Colonic mucosa (tissue), 4 donors: ENCODE measurements around the gene PDRG1. TPM values are rescaled to one million over a fixed set of nuclear protein-coding genes. Genes with fewer than 3 reads are reported as not detected.
"Not testable (repeated sequence)": the region's sequence is repeated elsewhere in the genome, so short reads cannot be mapped to it uniquely, and the experiment has no call there.

Source experiments
- DNase-seq: peaks from one replicate; pipeline ENCODE4 v3.0.0-alpha.2; 2020
- H3K27ac ChIP-seq: fragments of 200-600 bp; one replicate; pipeline ENCODE4 v1.8.0; 2021
- H3K27me3 ChIP-seq: fragments of 200-600 bp; one replicate; pipeline ENCODE4 v1.8.0; 2021
- H3K36me3 ChIP-seq: fragments of 200-600 bp; one replicate; pipeline ENCODE4 v1.8.0; 2021
- H3K4me1 ChIP-seq: fragments of 200-600 bp; one replicate; pipeline ENCODE4 v1.8.0; 2021; ENCODE audit warnings: mild to moderate bottlenecking
- H3K4me3 ChIP-seq: fragments of 200-600 bp; one replicate; pipeline ENCODE4 v1.8.0; 2021
- H3K9ac ChIP-seq, 2 donors: one replicate each; pipeline ENCODE4 v1.7.0; 2013; ENCODE audit warnings: control low read depth in 2 of 2, low read depth in 2 of 2, low read length in 2 of 2
- H3K9me3 ChIP-seq: fragments of 200-600 bp; one replicate; pipeline ENCODE4 v1.8.0; 2021
- intact Hi-C: fragments of 100-400 bp; cut with DNase I; formaldehyde crosslinking; loops from one replicate; pipeline ENCODE4 v1.14.1; 2022
- total RNA-seq, 2 donors: library from RNA; stranded (reverse); fragmentation: NEBNext Ultra II Directional in 1 of 2; extraction: Animal tissue kit (Norgen Biotek cat#: 25700) in 1 of 2; gene quantifications; one replicate each; pipeline ENCODE4 v1.2.1, GENCODE V29; 2021
- TF ChIP-seq, protein P1 (sequence below): fragments of 200-600 bp; IDR thresholded peaks from one replicate; pipeline ENCODE4 v1.8.0; 2022; ENCODE audit warnings: antibody characterized with exemption, mild to moderate bottlenecking
- donor health status: healthy.
- donor health status: DM: no; HTN: no; CAD: no.
- donor health status: DM: no; HTN: no; CAD: no.

The PDRG1 gene
- total RNA-seq, 2 donors from 2014 or later, result 9.9 to 14.6 TPM

GRCh38 chr20:31934968-31935764 lies 16.7 kb downstream of the PDRG1 start:
- intact Hi-C loops, result no loop called here
- H3K9me3 ChIP-seq, result no peaks in the 10 kb centered on the region
- TF ChIP-seq, protein P1, sequence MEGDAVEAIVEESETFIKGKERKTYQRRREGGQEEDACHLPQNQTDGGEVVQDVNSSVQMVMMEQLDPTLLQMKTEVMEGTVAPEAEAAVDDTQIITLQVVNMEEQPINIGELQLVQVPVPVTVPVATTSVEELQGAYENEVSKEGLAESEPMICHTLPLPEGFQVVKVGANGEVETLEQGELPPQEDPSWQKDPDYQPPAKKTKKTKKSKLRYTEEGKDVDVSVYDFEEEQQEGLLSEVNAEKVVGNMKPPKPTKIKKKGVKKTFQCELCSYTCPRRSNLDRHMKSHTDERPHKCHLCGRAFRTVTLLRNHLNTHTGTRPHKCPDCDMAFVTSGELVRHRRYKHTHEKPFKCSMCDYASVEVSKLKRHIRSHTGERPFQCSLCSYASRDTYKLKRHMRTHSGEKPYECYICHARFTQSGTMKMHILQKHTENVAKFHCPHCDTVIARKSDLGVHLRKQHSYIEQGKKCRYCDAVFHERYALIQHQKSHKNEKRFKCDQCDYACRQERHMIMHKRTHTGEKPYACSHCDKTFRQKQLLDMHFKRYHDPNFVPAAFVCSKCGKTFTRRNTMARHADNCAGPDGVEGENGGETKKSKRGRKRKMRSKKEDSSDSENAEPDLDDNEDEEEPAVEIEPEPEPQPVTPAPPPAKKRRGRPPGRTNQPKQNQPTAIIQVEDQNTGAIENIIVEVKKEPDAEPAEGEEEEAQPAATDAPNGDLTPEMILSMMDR, result no peak
- H3K4me1 ChIP-seq, result no peaks in the 10 kb centered on the region
- H3K9ac ChIP-seq, result no peak overlapping the region
- no peak for DNase-seq
- no peaks in the 10 kb centered on the region for H3K36me3 ChIP-seq
- no peak overlapping the region for H3K27ac ChIP-seq
- no peak overlapping the region for H3K4me3 ChIP-seq
- no peaks in the 10 kb centered on the region for H3K27me3 ChIP-seq

DNA sequence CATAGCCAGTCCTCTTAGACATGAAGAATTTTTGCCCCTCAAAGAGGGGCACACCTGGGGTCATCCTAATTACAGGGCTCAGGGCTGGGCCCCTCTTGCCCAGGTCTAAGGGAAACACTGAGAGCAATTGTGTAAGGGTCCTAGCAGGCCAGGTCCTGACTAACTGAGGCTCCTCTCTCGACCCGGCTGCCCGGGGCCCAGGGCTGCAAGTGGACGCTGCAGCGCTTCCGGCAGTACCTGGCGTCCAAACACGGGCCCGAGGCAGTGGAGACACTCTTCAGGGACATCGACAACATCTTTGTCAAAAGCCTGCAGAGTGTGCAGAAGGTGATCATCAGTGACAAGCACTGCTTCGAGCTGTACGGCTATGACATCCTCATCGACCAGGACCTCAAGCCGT lies 17.4 kb downstream of the PDRG1 start:
- intact Hi-C loops, result no loop called here
- H3K9me3 ChIP-seq, result no peaks in the 10 kb centered on the region
- DNase-seq, result no peak
- no peak overlapping the region for H3K9ac ChIP-seq
- no peak overlapping the region for H3K27ac ChIP-seq
- H3K27me3 ChIP-seq, result no peaks in the 10 kb centered on the region
- no peak overlapping the region for H3K4me3 ChIP-seq
- no peaks in the 10 kb centered on the region for H3K4me1 ChIP-seq
- TF ChIP-seq, protein P1, result no peak
- H3K36me3 ChIP-seq, result no peaks in the 10 kb centered on the region

- Histone ChIP-seq H3K9ac (no peak overlapping the region), H3K27ac (no peak overlapping the region), H3K4me3 (no peak overlapping the region), H3K9me3 (no peaks in the 10 kb centered on the region), H3K27me3 (no peaks in the 10 kb centered on the region), H3K36me3 (no peaks in the 10 kb centered on the region), H3K4me1 (no peaks in the 10 kb centered on the region)
- DNase-seq, result no peak
- intact Hi-C loops, result no loop called here
- TF ChIP-seq, protein P1, result no peak
Observed at GRCh38 chr20:31933698-31934097, 18.1 kb downstream of the PDRG1 start.

DNA sequence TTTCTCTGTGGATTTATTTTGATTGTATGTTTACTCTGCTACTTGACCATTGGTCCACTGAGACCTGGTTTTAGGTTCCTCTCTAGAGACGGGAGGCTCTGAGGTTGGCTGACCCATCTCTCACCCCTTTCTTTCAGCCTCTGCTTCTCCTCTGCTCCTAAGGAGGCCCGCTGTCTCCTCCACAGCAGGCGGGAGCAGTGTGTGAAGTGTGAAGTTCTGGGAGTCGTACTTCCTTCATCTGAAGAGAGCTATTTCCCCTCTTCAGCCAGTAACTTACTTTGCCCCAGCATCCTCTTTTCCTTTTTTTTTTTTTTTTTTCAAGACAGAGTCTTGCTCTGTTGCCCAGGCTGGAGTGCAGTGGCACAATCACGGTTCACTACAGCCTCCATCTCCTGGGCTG lies 21.1 kb downstream of the PDRG1 start:
- Histone ChIP-seq H3K9me3 (no peaks in the 10 kb centered on the region), H3K27ac (no peak overlapping the region), H3K27me3 (no peaks in the 10 kb centered on the region), H3K36me3 (no peaks in the 10 kb centered on the region), H3K9ac (no peak overlapping the region), H3K4me1 (no peaks in the 10 kb centered on the region), H3K4me3 (no peak overlapping the region)
- no peak for DNase-seq
- TF ChIP-seq, protein P1, result no peak
- intact Hi-C loops, result no loop called here

DNA sequence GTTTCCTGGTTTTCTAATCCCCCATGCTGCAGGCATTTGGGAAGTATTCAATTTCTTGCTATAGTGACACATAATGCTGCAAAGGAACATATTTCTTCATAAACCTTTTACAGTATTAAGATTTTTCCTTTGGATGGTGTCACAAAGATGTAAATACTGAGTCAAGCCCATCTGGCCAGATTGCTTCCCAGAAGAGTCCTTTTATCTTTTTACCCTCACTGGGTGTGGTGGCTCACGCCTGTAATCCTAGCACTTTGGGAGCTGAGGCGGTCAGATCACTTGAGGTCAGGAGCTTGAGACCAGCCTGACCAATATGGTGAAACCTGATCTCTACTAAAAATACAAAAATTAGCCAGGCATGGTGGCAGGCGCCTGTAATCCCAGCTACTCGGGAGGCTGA lies 22.2 kb downstream of the PDRG1 start:
- H3K36me3 ChIP-seq, intact Hi-C loops, H3K9me3 ChIP-seq, H3K9ac ChIP-seq, H3K27ac ChIP-seq, H3K4me1 ChIP-seq, DNase-seq, H3K27me3 ChIP-seq, H3K4me3 ChIP-seq: not testable (repeated sequence)

DNA sequence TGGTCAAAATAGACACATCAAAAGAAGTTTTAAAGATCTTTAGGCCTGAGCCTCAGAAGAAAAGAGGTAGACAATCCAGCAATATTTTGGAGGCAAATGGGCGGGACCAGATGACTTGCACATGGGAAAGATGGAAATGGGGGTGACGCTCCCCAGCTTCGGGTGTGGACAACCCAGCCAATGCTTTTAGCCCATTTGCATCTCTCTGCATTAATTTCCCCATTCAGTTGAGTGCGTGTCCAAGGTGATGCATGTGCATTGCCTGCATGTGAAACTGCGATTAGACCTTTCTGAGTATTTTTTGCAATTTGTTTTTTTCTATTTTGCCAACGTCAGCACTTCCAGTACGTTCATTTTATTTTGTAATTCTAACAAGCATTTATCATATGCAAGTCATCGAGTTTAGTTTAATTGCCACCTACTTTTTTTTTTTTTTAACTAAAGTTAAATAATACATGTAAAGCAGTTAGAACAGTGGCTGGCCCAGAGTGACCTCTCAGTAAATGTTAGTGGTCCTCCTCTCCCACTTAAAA lies 24.2 kb downstream of the PDRG1 start:
- no peaks in the 10 kb centered on the region for H3K9me3 ChIP-seq
- no peaks in the 10 kb centered on the region for H3K36me3 ChIP-seq
- no peak overlapping the region for H3K9ac ChIP-seq
- DNase-seq, result no peak
- H3K4me1 ChIP-seq, result no peaks in the 10 kb centered on the region
- TF ChIP-seq, protein P1, result no peak
- no peaks in the 10 kb centered on the region for H3K27me3 ChIP-seq
- no peak overlapping the region for H3K4me3 ChIP-seq
- intact Hi-C loops, result no loop called here
- H3K27ac ChIP-seq, result no peak overlapping the region
